ENCODE results near the gene TSPAN9.

The TSPAN9 gene

DNA sequence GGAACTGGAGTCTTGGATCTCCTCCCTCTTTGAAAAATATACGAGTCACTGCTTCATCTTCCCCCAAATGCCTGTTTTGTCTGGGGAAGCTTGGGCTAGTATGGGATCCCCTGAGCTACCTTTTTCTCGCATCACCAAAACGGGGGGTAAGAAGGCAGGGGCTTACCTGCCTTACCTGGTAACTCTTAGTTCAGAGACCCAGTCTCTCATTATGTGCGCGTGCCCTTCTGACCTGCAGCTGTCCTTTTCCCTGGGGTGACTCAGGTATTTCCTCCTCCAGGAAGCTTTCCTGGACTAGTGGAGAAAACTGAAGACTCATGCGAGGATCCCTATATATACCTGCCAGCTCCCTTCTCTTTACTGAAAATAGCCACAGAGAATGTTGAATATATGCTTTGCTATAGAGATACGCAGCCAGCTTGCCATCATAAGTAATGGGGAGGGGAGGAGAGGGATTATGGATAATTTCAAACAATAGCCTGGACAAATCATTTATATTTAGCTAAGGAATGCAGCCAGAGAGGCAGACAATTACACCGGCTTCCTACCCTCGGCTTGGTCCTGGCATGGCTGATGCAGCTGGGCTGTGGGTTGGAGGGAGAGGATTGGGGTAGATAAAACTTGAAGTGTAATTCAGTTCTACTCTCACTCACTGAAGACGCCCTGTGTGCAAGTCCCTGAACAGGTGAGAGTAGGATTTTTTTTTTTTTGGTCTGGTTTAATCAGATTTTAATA is 1.1 kb downstream of the TSPAN9 start:
- no peak for DNase-seq (ENCODE audit: low read depth in 2 of 2)

GRCh38 chr12:3081091-3081490 is 3.9 kb downstream of the TSPAN9 start:
- DNase-seq (ENCODE audit: low read depth in 2 of 2): no peak

DNA sequence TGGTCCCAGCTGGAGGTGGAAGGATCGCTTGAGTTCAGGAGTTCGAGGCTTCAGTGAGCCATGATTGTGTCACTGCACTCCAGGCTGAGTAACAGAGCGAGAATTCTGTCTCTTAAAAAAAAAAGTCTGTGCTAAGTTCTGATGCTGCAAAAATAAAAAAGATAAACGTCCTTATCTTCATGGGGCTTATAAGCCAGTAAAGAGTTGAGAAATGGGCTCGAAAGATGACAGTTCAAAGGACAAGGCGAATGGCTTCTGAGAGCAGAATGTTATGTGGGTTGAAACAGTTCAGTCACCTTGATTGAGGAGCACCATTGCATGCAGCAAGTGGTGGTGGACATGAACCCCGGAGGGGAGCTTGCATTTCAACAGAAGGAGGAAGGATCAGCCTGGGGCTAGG is 4.7 kb downstream of the TSPAN9 start:
- no peak for DNase-seq (ENCODE audit: low read depth in 2 of 2)

GRCh38 chr12:3083241-3083920 is 6.2 kb downstream of the TSPAN9 start:
- no peak for DNase-seq (ENCODE audit: low read depth in 2 of 2)

DNA sequence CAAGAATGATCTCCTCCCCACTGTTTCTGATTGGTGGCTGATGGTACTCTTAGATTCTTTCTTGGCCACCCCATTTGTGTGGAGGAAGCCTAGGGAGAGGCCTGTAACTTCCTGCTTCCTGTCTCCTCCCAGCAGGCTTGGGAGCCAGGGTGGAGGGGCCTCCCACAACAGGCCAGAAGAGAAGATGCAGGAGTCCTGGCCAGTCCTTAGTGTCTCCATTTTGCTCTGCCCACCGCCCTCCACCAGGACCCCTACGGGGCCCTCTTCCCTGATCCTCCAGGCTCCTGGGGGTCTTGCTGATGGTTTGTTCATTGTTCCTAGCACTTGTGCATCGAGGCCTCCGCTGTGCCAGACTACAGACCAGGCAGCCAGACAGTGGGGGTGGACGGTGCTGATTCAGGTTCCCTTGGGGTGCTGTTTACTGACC is 6.8 kb downstream of the TSPAN9 start:
- no peak for DNase-seq (ENCODE audit: low read depth in 2 of 2)

GRCh38 chr12:3084742-3085141 is 7.6 kb downstream of the TSPAN9 start:
- no peak for DNase-seq (ENCODE audit: low read depth in 2 of 2)

- no peak for DNase-seq (ENCODE audit: low read depth in 2 of 2)
Measured at GRCh38 chr12:3085341-3086139, 8.4 kb downstream of the TSPAN9 start.

DNA sequence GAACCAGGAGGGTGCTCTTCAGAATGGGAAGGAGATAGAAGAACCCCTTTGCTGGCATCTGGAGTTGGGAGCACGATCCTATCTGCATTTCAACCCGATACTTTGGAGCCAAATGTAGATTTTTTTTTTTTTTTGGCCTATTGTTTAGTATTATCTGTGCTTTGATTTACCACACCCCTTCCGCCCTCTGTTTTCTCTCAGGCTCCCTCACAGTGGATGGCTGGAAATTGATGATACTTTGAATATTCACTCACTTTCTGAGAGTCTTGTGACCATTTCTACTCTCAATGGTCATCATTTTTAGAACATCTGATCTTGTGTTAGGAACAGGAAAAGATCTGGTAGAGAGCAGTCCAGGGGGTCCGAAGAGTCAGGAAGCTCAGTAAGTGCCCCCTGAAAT is 9.0 kb downstream of the TSPAN9 start:
- DNase-seq (ENCODE audit: low read depth in 2 of 2): no peak

DNA sequence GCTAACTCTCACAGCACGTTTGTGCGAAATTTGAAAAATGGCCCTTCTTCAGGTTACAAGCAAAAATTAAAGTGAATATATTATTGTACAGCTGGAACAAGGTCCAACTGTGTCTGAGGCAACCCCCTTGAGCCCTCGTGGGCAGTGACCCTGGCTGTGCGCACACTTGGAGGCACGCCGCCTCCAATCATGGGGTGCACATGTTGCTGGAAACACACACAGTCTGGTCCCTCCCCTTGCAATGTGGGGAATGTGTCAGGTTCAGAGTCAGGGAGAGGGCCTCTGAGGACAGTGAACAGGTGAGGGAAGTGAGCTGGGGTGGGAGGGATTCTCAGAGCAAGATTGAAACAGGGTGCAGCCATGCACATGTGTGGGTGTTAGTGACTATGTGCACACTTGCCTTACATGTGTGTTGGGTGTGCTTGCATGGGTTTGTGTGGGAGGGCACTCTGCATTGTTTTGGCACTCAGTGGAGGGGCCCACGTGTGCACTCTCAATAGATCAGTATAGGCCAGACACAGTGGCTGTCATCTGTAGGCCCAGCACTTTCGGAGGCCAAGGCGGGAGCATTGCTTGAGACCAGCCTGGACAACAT is 9.6 kb downstream of the TSPAN9 start:
- no peak for DNase-seq (ENCODE audit: low read depth in 2 of 2)

DNA sequence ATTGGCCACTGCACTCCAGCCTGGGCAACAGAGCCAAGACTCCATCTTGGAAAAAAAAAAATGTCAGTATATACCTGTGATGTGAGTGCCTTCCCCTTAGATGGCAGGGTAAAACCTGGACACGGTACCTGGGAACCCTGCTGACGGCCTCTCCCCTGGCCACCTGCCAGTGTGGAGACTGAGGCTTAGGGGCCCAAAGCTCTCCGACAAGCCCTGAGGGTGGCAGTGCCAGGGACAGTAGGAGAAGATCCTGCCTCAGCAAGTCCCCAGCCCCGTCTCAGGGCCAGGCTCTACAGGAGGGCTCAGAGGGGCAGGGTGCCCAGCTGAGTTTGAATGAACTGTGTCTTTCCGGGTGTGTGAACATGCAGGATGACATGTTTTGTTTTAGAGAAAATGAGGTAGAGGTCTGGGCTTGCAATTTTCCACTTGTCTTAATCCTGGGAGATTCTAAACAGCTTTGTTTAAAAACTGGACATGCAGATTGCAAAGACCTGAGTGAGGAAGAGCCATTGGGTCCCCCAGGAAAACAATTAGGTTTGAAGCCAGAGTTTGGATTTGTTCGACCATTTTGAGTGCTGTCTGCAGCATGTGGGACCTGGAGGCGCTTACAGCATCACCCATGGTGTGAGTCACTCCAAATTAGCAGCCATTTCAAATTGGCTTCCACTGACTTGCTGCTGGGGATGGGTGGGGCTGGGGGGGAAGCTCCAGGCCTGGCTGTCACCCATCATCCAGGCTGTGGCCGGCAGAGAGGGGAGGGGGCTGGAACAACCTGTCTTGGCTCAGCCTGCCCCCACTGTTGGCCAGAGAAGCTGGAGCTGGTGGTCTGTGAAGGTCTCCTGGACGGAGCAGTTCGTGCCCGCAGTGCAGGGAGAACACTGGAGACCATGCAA is 10.8 kb downstream of the TSPAN9 start:
- no peak for DNase-seq (ENCODE audit: low read depth in 2 of 2)

DNA sequence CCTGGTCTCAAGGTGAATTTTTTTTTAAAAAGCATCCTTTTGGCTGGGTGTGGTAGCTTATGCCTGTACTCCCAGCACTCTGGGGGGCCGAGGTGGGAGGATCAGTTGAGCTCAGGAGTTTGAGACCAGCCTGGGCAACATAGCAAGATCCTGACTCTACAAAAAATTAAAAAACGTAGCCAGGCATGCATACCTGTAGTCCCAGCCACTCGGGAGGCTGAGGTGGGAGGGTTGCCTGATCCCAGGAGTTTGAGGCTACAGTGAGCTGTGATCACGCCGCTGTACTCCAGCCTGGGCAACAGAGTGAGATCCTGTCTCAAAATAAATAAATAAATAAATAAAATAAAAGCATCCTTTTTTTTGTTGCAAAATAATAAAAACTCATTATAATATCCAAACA is 12.4 kb downstream of the TSPAN9 start:
- no peak for DNase-seq (ENCODE audit: low read depth in 2 of 2)

DNA sequence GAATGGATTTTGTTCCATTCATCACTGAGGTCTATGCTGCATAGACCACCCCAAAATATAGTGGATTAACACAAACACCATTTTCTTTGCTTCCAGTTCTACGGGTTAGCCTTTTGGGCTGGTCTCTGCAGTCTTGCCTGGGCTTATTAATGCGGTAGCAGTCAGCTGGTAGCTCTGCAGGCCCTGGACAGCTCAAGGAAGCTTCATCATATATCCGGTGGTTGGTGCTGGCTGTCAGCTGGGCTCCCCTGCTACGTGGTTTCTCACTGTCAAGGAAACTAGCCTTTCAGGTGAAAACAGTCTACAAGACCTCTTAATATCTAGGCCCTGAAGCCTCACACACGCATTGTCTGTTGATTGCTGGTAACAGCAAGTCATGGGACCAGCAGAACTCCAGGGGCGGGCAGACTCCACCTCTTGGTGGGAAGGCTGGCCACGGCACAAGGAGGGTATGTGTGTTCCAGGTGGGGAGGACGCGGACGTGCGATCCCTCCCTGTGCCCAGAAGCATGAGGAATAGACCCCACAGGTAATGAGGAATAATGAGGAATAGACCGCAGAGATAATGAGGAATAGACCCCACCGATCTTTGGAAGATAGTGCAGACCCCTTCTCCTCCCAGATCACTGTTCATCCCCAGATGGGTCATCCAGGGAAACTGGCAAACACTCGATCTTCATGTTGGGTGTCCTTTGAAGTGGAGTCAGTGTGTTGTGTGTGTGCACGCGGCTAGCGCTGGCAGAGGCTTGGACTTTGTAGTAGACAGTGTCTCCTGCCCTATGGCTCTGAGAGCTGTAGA is 13.3 kb downstream of the TSPAN9 start:
- no peak for DNase-seq (ENCODE audit: low read depth in 2 of 2)

- DNase-seq (ENCODE audit: low read depth in 2 of 2): no peak
Measured at GRCh38 chr12:3091038-3091319, 13.8 kb downstream of the TSPAN9 start.

DNA sequence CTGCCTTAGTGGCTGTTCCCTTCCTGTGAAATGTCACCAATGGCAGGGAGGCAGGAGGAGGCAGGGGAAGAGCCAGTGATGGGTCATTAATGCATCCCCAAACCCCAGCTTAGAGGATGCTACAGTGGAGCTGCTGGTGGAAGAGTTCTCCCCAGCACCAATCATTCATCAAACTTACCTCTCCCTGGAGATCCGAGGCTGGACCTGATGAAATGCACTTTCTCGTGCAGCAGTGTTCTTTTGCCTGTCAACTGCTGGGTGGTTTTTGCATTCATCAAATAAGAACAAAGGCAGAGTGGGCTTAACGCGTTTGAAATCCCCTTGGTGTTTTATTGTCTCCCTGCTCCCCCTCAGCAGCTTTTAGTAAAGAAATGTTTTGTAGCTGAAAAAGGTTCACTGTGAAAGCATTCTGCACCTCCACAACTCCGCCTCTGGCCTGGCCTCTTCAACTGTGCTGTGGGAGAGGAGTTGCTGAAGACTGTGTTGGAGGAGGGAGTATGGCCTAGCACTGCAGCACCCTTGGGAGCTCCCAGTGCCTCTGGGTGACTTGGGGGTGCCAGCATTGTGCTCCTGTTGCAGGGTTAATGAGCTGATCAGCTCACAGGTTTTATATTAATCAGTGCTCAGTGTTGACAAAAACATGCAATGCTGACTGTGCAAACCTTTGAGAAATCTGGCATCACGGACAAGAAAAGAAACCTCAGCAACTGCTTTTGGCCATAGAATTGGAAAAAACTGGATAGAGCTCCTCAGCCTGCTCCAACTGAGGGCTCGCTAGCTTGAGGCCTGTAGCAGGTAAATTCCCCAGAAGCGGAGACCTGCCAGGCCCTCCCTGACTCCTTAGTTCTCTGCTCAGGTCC is 14.4 kb downstream of the TSPAN9 start:
- no peak for DNase-seq (ENCODE audit: low read depth in 2 of 2)

- DNase-seq (ENCODE audit: low read depth in 2 of 2): no peak
Measured at GRCh38 chr12:3092764-3093163, 15.6 kb downstream of the TSPAN9 start.

DNA sequence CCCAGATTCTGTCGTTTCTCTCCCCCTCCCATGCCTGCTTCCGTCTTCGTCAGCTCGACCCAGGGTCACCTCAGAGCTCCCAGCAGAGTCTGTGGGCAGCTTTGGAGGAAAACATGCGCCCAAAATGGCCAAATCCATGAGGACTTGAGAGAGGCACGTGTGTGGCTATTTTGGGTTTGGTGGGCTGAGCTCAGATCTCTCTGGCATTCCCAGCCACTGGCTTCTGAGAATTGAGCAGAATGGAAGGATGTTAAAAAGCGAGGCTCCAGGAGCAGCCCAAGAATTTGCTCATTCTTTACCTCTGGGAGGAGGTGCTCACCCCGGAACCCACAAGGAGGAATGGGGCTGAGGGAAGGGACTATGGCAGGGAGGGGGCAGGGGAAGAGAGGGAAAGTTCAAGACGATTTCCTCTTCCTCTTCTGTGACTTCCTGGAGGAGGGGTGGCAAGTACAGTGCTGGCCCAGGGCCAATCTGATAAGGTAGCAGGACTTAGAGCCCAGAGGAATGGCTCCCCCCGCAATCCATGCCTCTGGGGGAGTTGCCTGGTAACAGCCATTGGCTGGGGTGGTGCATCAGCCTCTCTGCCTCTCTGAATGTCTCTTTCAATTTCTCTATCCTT is 20.1 kb downstream of the TSPAN9 start:
- no peak for DNase-seq (ENCODE audit: low read depth in 2 of 2)

- DNase-seq (ENCODE audit: low read depth in 2 of 2): no peak
Measured at GRCh38 chr12:3097836-3098235, 20.7 kb downstream of the TSPAN9 start.

GRCh38 chr12:3098436-3098835 is 21.3 kb downstream of the TSPAN9 start:
- DNase-seq (ENCODE audit: low read depth in 2 of 2): no peak

GRCh38 chr12:3099146-3099545 is 22.0 kb downstream of the TSPAN9 start:
- no peak for DNase-seq (ENCODE audit: low read depth in 2 of 2)

Measured in stimulated activated CD8-positive, alpha-beta memory T cell treated with anti-CD3 and anti-CD28 coated beads, Interleukin-2, amount 100 ng/mL, for 48 hours (primary cell).